Natural killer cell (primary cell): ENCODE measurements around the gene CCDC40. TPM values are rescaled to one million over a fixed set of nuclear protein-coding genes. Genes with fewer than 3 reads are reported as not detected.

Experiments used
- ATAC-seq, 3 donors: fragments of 150-1000 bp in 2 of 3; fragments of 200-7000 bp in 1 of 3; cut with Tn5 transposase; 1 replicate in 1 of 3; 2 replicates in 2 of 3; pipeline ENCODE4 v1.10.0; 2021; ENCODE audit warnings: mild to moderate bottlenecking in 2 of 3, moderate library complexity in 2 of 3
- DNase-seq, 2 donors: peaks; one replicate each; pipeline versions ENCODE4 v3.0.0 to v3.0.0-alpha.2; 2013 to 2021; ENCODE audit warnings: mixed read lengths in 1 of 2
- H3K27ac ChIP-seq: one replicate; pipeline ENCODE4 v1.5.1; 2013; ENCODE audit warnings: mild to moderate bottlenecking, low read length
- H3K27me3 ChIP-seq: one replicate; pipeline ENCODE4 v1.6.1; 2013; ENCODE audit warnings: low read length; ENCODE audit not compliant: control insufficient read depth, insufficient read depth
- H3K36me3 ChIP-seq: one replicate; pipeline ENCODE4 v1.6.1; 2013; ENCODE audit warnings: low read length; ENCODE audit not compliant: control insufficient read depth, insufficient read depth
- H3K4me1 ChIP-seq: one replicate; pipeline ENCODE4 v1.6.1; 2013; ENCODE audit warnings: low read length; ENCODE audit not compliant: control insufficient read depth, insufficient read depth
- H3K4me3 ChIP-seq: one replicate; pipeline ENCODE4 v1.5.1; 2013; ENCODE audit warnings: low read length
- H3K9me3 ChIP-seq: one replicate; pipeline ENCODE4 v1.6.1; 2013; ENCODE audit warnings: low read length; ENCODE audit not compliant: control insufficient read depth, insufficient read depth
- H3K27ac Mint-ChIP-seq, 2 donors: one replicate each; pipeline ENCODE4 v1.8.0; 2022; ENCODE audit warnings: mild to moderate bottlenecking in 2 of 2, mixed read lengths in 2 of 2, moderate library complexity in 1 of 2
- H3K27me3 Mint-ChIP-seq, 2 donors: one replicate each; pipeline ENCODE4 v1.8.0; 2022; ENCODE audit warnings: low read depth in 2 of 2, mixed read lengths in 2 of 2
- H3K36me3 Mint-ChIP-seq: one replicate; pipeline ENCODE4 v1.8.0; 2022; ENCODE audit warnings: mixed read lengths
- H3K4me1 Mint-ChIP-seq, 2 donors: one replicate each; pipeline ENCODE4 v1.8.0; 2022; ENCODE audit warnings: mixed read lengths in 2 of 2
- H3K4me3 Mint-ChIP-seq: one replicate; pipeline ENCODE4 v1.8.0; 2022; ENCODE audit warnings: mild to moderate bottlenecking, moderate library complexity, mixed read lengths
- H3K9me3 Mint-ChIP-seq, 2 donors: one replicate each; pipeline ENCODE4 v1.8.0; 2022; ENCODE audit warnings: mixed read lengths in 2 of 2
- CTCF ChIP-seq: fragments of 200-600 bp; IDR thresholded peaks from one replicate; pipeline ENCODE4 v1.8.0; 2022; ENCODE audit warnings: antibody characterized with exemption
- WGBS: methylation state at CpG from one replicate; pipeline ENCODE4 v1.1.7; 2013; ENCODE audit warnings: missing lambda C conversion rate; ENCODE audit not compliant: insufficient coverage; 5-methylcytosine and 5-hydroxymethylcytosine counted together
- intact Hi-C: fragments of 100-400 bp; cut with micrococcal nuclease; formaldehyde crosslinking; loops from one replicate; pipeline ENCODE4 v1.14.2; 2022
- total RNA-seq, 4 donors: library from RNA; stranded (reverse); fragments of 120-200 nt in 1 of 4; gene quantifications; one replicate each; pipeline versions ENCODE4 v1.2.3 to v1.2.4, GENCODE V29; 2013 to 2022

CCDC40 gene
- total RNA-seq, 3 donors from 2014 or later (not counting 1 experiment from before 2014, with no cell fraction given): 0.95 to 2.4 (median 1.5) TPM

GRCh38 chr17:80118601-80119270 is 82.3 kb downstream of the CCDC40 start:
- 94% methylated on average over 35 of the region's 35 CpGs for WGBS
- ATAC-seq (no peak), DNase-seq (no peak)
- H3K9me3 Mint-ChIP-seq: peaks cover 0 to 3% of the 10 kb centered on the region in 2 donors
- intact Hi-C loops: no loop called here
- Histone ChIP-seq H3K9me3 (no peaks in the 10 kb centered on the region), H3K36me3 (no peaks in the 10 kb centered on the region), H3K4me1 (no peaks in the 10 kb centered on the region), H3K27me3 (no peaks in the 10 kb centered on the region), H3K27ac (no peak overlapping the region), H3K4me3 (no peak overlapping the region)
- H3K4me3 Mint-ChIP-seq: no peak overlapping the region
- H3K27me3 Mint-ChIP-seq: no peaks in the 10 kb centered on the region
- no peaks in the 10 kb centered on the region for H3K36me3 Mint-ChIP-seq
- no peaks in the 10 kb centered on the region for H3K4me1 Mint-ChIP-seq
- no peak overlapping the region for H3K27ac Mint-ChIP-seq
- no peak for TF ChIP-seq CTCF

GRCh38 chr17:80119271-80119791 is 82.9 kb downstream of the CCDC40 start:
- no peaks in the 10 kb centered on the region for H3K27me3 ChIP-seq
- Mint-ChIP-seq H3K4me1 (no peaks in the 10 kb centered on the region), H3K27me3 (no peaks in the 10 kb centered on the region), H3K36me3 (no peaks in the 10 kb centered on the region), H3K4me3 (no peak overlapping the region), H3K27ac (no peak overlapping the region), H3K9me3 (peaks cover 0 to 3% of the 10 kb centered on the region in 2 donors)
- no peak overlapping the region for H3K27ac ChIP-seq
- no peak overlapping the region for H3K4me3 ChIP-seq
- TF ChIP-seq CTCF: no peak
- H3K36me3 ChIP-seq: no peaks in the 10 kb centered on the region
- intact Hi-C loops: no loop called here
- H3K9me3 ChIP-seq: no peaks in the 10 kb centered on the region
- no peaks in the 10 kb centered on the region for H3K4me1 ChIP-seq
- no peak for DNase-seq
- ATAC-seq: no peak
- 96% methylated on average over 22 of the region's 24 CpGs for WGBS

- TF ChIP-seq CTCF: no peak
- WGBS: 91% methylated on average over 9 of the region's 9 CpGs
- no peak for ATAC-seq
Measured at GRCh38 chr17:80119839-80120238, 83.4 kb downstream of the CCDC40 start.

More at GRCh38 chr17:80119839-80120238, 83.4 kb downstream of the CCDC40 start:
- Mint-ChIP-seq H3K36me3 (no peaks in the 10 kb centered on the region), H3K4me1 (no peaks in the 10 kb centered on the region), H3K4me3 (no peak overlapping the region), H3K27me3 (no peaks in the 10 kb centered on the region), H3K9me3 (peaks cover 0 to 3% of the 10 kb centered on the region in 2 donors), H3K27ac (no peak overlapping the region)
- Histone ChIP-seq H3K27ac (no peak overlapping the region), H3K4me1 (no peaks in the 10 kb centered on the region), H3K27me3 (no peaks in the 10 kb centered on the region), H3K4me3 (no peak overlapping the region), H3K36me3 (no peaks in the 10 kb centered on the region), H3K9me3 (no peaks in the 10 kb centered on the region)
- intact Hi-C loops: no loop called here
- no peak for DNase-seq
